ENCODE data around the gene TAS1R2.

DNA sequence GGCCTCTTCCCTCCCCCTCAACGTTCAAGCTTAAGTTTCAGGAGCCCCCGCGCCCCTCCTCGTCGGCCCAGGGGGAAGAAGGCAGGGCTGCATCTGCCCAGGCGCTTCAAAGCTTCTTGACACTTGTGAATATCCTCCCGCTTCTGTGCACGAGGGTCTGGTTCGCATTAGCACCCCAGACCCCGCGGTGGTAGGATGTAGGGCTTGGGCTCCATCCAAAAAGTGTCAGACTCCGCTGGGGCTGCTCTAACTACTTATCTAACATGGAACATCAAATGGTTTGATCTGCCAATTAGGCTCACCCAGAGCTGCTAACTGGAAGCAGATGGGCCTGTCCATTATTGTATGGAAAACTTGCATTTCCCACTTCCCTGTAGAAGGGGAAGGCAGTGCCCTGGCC, 28.9 kb downstream of the TAS1R2 start:
- TF ChIP-seq CTCF (IDR thresholded peaks at IDR 0.05) = no peak
- no peak for TF ChIP-seq EZH2 (IDR thresholded peaks at IDR 0.05)
- TF ChIP-seq EZH2phosphoT487 (IDR thresholded peaks at IDR 0.05) = no peak

Data from neural progenitor cell (in vitro differentiated cells).